Measurements from ENCODE around the gene MAD1L1. TPM values are rescaled to one million over a fixed set of nuclear protein-coding genes. Genes with fewer than 3 reads are reported as not detected.
"Not testable (repeated sequence)": the region's sequence is repeated elsewhere in the genome, so short reads cannot be mapped to it uniquely, and the experiment has no call there.

The MAD1L1 gene
- total RNA-seq, 2 experiments from 2014 or later, result 40.0 to 44.7 TPM

DNA sequence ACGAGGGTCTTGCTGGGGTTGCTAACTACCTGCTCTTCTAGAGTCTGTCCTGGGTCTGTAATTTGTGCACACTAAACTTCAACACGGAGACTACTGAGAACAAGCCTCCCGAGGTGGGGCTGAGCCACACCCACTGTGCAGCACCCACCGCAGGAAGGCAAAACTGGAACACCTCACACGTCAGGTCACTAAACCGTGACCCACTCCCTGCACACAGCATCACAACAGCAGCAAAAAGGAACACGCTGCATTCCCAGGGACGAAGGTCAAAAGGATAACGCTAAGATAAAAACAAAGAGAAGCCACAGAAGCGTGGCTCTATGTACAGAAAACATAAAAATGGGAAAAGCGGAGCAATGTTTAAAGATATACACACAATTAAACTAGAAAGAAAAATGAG lies 170.1 kb downstream of the MAD1L1 start:
- H3K4me1 Mint-ChIP-seq (ENCODE audit: low read depth), result peaks cover 26% of the 10 kb centered on the region
- H3K27ac Mint-ChIP-seq, result no peak overlapping the region
- intact Hi-C loops (cut with micrococcal nuclease), result no loop called here
- H3K27me3 Mint-ChIP-seq, result no peaks in the 10 kb centered on the region
- no peak overlapping the region for H3K4me3 Mint-ChIP-seq
- TF ChIP-seq, protein P1, sequence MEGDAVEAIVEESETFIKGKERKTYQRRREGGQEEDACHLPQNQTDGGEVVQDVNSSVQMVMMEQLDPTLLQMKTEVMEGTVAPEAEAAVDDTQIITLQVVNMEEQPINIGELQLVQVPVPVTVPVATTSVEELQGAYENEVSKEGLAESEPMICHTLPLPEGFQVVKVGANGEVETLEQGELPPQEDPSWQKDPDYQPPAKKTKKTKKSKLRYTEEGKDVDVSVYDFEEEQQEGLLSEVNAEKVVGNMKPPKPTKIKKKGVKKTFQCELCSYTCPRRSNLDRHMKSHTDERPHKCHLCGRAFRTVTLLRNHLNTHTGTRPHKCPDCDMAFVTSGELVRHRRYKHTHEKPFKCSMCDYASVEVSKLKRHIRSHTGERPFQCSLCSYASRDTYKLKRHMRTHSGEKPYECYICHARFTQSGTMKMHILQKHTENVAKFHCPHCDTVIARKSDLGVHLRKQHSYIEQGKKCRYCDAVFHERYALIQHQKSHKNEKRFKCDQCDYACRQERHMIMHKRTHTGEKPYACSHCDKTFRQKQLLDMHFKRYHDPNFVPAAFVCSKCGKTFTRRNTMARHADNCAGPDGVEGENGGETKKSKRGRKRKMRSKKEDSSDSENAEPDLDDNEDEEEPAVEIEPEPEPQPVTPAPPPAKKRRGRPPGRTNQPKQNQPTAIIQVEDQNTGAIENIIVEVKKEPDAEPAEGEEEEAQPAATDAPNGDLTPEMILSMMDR (IDR thresholded peaks at IDR 0.05), result no peak
- no peak for DNase-seq
- H3K36me3 Mint-ChIP-seq (ENCODE audit: low read depth), result peaks cover 10% of the 10 kb centered on the region
- H3K9me3 Mint-ChIP-seq, result peaks cover 10% of the 10 kb centered on the region
- ChIA-PET POLR2A (interaction anchor here (0.6 kb wide), 1 partner anchor 28 kb away, joined by 3 read pairs; no protein-coding TSS in a partner anchor), CTCF (no interaction called here)
- ATAC-seq, result no peak

DNA sequence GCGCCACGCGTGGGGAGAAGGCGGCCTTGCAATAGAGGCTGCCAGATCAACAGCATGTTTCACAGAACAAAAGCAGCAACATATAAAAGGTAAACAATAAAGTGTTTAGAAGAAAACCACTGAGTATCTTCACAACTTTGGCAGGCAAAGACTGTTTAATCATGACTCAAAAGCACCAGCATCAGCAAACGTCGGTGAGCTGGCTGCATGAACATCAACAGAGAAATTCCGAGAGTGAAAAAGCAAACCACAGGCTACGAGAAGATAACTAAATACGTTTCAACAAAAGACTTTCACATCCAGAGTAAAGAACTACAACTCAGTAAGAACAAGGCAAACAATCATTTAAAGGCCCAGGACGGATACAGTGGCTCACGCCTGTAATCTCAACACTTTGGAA lies 172.0 kb downstream of the MAD1L1 start:
- TF ChIP-seq, protein P1 (IDR thresholded peaks at IDR 0.05), result no peak
- POLR2A ChIA-PET, result no interaction called here
- Mint-ChIP-seq H3K4me3 (no peak overlapping the region), H3K4me1 (ENCODE audit: low read depth) (peaks cover 19% of the 10 kb centered on the region), H3K9me3 (peaks cover 10% of the 10 kb centered on the region), H3K27ac (no peak overlapping the region), H3K36me3 (ENCODE audit: low read depth) (peaks cover 10% of the 10 kb centered on the region), H3K27me3 (no peaks in the 10 kb centered on the region)
- intact Hi-C loops (cut with micrococcal nuclease), result no loop called here
- CTCF ChIA-PET, result interaction anchor here (1.1 kb wide), 1 partner anchor 21 kb away, joined by 3 read pairs; no protein-coding TSS in a partner anchor
- ATAC-seq (no peak), DNase-seq (no peak)

DNA sequence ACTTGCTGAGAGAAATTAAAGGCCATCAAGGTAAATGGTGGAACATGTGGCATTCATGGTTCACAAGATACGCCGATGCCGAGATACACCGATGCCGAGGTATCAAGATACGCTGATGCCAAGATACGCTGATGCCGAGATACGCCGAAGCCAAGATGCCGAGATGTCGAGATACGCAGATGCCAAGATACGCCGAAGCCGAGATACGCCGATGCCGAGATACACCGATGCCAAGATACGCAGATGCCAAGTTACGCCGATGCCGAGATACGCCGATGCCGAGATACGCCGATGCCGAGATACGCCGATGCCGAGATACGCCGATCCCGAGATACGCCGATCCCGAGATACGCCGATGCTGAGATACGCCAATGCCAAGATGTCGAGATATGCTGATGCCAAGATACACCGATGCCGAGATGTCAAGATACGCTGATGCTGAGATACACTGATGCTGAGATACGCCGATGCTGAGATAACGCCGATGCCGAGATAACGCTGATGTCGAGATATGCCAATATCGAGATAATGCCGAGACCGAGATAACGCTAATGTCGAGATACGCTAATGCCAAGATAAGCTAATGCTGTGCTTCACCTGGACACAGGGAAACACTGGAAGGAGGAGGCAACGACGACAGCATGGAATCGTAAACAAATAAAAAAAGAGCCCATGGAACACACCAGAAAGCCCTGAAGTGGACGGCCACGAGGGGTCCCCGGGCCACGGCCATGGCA lies 172.6 kb downstream of the MAD1L1 start:
- Mint-ChIP-seq H3K27me3 (no peaks in the 10 kb centered on the region), H3K36me3 (ENCODE audit: low read depth) (peaks cover 10% of the 10 kb centered on the region), H3K27ac (no peak overlapping the region), H3K4me3 (no peak overlapping the region), H3K4me1 (ENCODE audit: low read depth) (peaks cover 19% of the 10 kb centered on the region), H3K9me3 (peaks cover 10% of the 10 kb centered on the region)
- no peak for ATAC-seq
- intact Hi-C loops (cut with micrococcal nuclease), result no loop called here
- no peak for DNase-seq
- TF ChIP-seq, protein P1 (IDR thresholded peaks at IDR 0.05), result no peak
- CTCF ChIA-PET, result no interaction called here
- POLR2A ChIA-PET, result no interaction called here

DNA sequence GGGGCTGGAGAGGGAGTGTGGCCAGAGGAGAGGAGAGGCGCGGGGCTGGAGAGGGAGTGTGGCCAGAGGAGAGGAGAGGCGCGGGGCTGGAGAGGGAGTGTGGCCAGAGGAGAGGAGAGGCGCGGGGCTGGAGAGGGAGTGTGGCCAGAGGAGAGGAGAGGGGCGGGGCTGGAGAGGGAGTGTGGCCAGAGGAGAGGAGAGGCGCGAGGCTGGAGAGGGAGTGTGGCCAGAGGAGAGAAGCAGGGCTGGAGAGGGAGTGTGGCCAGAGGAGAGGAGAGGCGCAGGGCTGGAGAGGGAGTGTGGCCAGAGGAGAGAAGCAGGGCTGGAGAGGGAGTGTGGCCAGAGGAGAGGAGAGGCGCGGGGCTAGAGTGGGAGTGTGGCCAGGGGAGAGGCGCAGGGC lies 174.5 kb downstream of the MAD1L1 start:
- H3K27me3 Mint-ChIP-seq; H3K4me1 Mint-ChIP-seq (ENCODE audit: low read depth); ATAC-seq; intact Hi-C loops (cut with micrococcal nuclease); DNase-seq; POLR2A ChIA-PET; H3K4me3 Mint-ChIP-seq; CTCF ChIA-PET; H3K27ac Mint-ChIP-seq: not testable (repeated sequence)
- Mint-ChIP-seq H3K36me3 (ENCODE audit: low read depth) (peaks cover 18% of the 10 kb centered on the region), H3K9me3 (peaks cover 10% of the 10 kb centered on the region)

DNA sequence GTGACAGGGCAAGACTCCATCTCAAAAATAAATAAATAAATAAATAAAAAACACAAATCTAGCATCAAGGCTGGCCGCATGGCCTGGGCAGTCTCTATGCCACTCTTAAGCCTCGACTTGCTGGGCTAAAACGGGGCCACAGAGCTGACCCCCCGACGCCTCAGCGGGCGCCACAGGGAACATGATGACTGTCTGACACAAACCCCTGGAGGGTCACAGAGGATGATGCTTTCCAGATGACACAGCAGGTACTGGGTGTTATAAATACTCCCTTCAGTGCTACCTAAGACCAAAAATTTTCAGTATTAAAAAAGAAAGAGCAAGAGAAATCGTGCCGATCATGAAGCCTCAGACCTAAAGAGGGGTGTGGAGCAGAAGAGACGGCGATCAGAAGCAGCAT lies 176.8 kb downstream of the MAD1L1 start:
- H3K27me3 Mint-ChIP-seq, result no peaks in the 10 kb centered on the region
- DNase-seq (no peak), ATAC-seq (no peak)
- intact Hi-C loops (cut with micrococcal nuclease), result no loop called here
- H3K4me1 Mint-ChIP-seq (ENCODE audit: low read depth), result peaks cover 6% of the 10 kb centered on the region
- H3K4me3 Mint-ChIP-seq, result no peak overlapping the region
- peaks cover 10% of the 10 kb centered on the region for H3K9me3 Mint-ChIP-seq
- ChIA-PET POLR2A (no interaction called here), CTCF (interaction anchor here (1.0 kb wide), 1 partner anchor 49 kb away, joined by 3 read pairs; no protein-coding TSS in a partner anchor)
- H3K36me3 Mint-ChIP-seq (ENCODE audit: low read depth), result peaks cover 18% of the 10 kb centered on the region
- H3K27ac Mint-ChIP-seq, result no peak overlapping the region
- TF ChIP-seq, protein P1 (IDR thresholded peaks at IDR 0.05), result no peak

Measured in activated CD8-positive, alpha-beta T cell treated with anti-CD3 and anti-CD28 coated beads for 36 hours (primary cell).